GM13976 (cell line): ENCODE data around the gene SEMA5B.

ENCODE experiments used
- DNase-seq: peaks from one replicate; pipeline ENCODE4 v3.0.0; 2012; ENCODE audit warnings: low spot score
- in situ Hi-C: fragments of 300-500 bp; cut with MboI; formaldehyde crosslinking; loops from one replicate; pipeline ENCODE4 v1.12.0; 2022; ENCODE audit warnings: low sequenced_read_pairs, mixed read lengths, inconsistent platforms; ENCODE audit not compliant: unreplicated experiment
- TF ChIP-seq, protein P1 (sequence below): IDR thresholded peaks from 2 replicates; pipeline ENCODE4 v1.5.1; 2012; ENCODE audit warnings: borderline replicate concordance, mild to moderate bottlenecking; ENCODE audit not compliant: insufficient read depth; ENCODE audit errors: extremely low read depth, missing control alignments, control extremely low read depth

The SEMA5B gene

DNA sequence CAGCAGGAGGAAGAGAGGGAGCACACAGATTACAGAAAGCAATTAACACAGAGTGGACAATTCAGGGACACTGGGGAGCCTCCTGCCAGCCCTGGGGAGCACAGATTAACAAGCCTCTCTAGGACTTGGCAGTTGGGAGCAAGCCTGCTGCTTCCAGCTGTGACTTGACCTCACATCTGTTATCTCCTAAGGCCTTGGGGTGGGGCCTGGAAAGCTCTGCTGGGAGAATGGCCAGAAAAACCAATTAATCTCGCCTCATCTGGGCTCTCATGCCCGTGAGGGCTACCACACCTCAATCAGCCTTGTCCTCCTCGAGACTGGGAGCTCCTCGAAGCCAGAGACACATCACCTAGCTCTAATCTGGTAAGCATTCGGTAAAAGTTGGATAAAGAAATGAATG lies 39.1 kb downstream of the SEMA5B start:
- no peak for DNase-seq
- TF ChIP-seq, protein P1, sequence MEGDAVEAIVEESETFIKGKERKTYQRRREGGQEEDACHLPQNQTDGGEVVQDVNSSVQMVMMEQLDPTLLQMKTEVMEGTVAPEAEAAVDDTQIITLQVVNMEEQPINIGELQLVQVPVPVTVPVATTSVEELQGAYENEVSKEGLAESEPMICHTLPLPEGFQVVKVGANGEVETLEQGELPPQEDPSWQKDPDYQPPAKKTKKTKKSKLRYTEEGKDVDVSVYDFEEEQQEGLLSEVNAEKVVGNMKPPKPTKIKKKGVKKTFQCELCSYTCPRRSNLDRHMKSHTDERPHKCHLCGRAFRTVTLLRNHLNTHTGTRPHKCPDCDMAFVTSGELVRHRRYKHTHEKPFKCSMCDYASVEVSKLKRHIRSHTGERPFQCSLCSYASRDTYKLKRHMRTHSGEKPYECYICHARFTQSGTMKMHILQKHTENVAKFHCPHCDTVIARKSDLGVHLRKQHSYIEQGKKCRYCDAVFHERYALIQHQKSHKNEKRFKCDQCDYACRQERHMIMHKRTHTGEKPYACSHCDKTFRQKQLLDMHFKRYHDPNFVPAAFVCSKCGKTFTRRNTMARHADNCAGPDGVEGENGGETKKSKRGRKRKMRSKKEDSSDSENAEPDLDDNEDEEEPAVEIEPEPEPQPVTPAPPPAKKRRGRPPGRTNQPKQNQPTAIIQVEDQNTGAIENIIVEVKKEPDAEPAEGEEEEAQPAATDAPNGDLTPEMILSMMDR, result no peak
- in situ Hi-C loops, result no loop called here

DNA sequence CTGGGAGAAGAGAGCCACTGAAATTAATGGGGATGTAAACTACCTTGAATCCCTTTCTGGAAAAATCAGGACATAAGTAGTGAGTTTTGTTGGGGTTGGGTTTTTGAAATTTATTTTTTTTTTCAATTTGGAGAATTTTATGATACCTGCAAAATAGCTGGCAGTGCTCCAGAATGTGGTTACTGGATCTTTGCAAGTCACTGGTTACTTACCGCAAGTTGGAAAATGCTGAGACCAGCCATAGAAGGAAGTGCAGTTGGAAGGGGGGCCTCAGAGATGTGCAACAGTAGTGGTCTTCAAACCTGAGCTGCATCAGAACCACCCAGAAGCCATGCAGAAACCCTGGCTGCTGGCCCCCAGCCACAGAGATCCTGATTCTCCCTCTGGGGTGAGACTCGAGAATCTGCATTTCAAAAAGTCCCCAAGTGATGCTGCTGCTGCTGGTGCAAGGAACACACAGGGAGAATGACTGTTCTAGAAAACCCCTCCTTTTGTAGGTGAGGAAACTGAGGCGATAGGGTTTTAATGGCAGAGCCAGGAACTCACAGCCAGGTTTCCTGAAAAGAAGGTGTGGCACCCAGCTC lies 39.7 kb downstream of the SEMA5B start:
- TF ChIP-seq, protein P1, result no peak
- in situ Hi-C loops, result no loop called here
- no peak for DNase-seq

DNA sequence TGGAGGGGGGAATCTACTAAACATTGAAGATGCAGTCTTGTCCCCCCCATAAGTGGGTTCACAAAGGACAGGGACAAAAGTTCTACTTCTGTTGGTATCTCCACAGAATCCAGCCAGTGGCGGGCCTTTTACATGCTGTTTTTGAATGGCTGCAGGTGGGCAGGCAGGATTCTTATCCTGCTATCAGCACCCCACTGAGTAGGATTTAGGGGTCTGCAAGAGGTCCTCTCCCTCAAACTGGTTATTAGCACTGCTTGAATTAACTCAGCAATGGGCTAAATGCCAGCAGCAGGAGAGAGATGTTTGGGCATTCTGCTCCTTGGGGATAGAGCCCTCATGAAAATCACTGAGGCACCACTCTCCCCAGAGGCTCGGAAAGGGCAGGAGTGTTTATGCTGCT lies 40.3 kb downstream of the SEMA5B start:
- TF ChIP-seq, protein P1, result no peak
- DNase-seq, result no peak
- in situ Hi-C loops, result no loop called here

DNA sequence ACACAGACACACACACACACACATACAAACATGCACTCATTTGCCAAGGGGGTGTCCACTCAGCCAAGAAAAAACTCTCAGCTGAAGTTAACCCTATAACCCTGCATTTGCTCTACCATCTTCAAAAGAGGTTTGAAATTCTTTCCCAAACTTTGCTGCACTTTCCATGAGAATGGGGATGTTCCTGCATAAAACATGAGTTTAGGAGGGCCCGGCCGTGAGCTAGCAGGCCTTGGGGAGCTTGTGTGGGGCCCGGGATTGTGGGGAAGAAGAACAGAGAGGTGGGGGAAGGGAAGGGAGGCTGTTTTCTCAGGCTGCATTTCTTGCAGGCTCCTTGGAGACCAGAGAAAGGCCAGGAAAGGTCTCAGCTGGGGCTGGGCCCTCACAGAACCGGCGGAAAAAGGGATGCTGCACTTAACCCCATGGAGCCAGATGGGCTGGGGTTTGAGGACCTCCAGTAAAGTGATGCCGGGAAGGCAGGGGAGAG lies 40.8 kb downstream of the SEMA5B start:
- no peak for DNase-seq
- in situ Hi-C loops, result no loop called here
- TF ChIP-seq, protein P1, result no peak

DNA sequence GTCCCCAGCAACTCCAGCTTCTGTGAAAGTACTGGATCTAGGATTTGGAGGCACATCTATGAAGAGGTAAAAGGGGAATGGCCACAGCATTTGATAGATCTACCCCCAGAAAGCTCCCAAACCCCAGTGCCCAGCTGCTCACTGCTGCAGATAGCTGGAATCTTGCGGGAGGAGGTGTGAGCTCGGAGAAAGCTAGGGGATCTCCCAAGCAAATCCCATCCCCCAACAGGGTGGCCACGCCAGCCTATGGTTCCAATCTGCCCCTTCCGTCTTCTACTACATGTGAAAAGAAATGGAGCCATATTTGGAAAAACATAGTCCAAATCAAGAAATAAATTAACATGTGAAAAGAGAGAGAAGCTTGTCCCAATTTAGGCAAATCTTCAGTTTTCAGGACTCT lies 42.0 kb downstream of the SEMA5B start:
- DNase-seq, result no peak
- TF ChIP-seq, protein P1, result no peak
- in situ Hi-C loops, result no loop called here

DNA sequence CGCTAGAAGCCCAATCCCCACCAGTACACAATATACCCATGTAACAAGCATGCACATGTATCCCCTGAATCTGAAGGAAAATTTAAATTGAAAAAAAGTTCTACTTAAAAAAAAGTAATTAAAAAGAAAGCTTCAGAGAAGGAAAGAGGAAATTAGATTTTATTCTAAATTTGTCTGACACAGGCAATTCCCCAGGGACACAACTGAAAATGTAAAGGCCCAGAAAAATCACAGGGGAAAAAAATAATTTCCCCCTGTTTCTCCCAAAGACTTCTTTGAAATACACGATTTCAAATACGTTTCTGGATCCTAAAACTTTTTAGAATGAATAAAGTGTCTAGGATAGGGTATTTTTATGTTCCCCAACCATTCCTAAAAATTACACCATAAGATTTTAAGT lies 42.9 kb downstream of the SEMA5B start:
- no peak for DNase-seq
- TF ChIP-seq, protein P1, result no peak
- in situ Hi-C loops, result no loop called here
